Measurements from ENCODE around the gene TBC1D22A.

TBC1D22A gene

DNA sequence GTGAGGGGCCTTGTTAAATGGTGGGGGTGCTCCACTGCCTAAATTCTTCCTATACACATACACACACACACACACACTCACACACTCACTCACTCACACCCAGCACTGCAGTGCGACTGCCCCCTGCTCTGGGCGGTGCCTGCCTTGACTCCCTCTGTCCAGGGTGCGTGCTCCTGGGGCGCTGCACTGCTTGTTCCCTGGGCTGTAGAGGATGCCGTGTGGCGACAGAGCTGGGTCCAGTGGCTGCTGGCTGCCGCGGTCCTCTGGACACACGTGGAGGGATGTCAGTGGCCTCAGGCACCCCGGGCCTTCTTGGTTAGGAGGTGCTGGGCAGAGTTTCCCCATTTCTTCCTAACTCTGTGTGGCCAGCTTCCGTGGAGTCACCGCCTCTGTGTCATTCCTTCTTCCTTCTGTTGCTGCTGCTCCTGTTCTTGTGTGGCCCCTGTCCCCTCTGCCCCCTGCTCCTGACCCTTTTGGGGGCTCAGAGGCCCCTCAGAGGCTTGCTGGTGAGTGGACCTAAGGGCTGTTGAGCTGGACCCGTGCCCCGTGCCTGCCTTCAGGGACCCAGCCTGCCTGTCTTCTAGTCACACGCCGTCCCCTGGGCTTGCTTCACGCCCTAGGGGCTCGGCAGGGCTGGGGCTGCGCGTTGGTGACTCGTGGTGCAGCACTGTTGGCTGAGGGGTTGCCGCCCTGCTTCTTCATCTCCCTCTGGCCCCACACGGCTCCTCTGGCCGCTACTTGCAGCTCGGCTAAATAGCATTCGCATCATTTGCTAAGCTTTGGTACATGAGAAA lies 147.0 kb downstream of the TBC1D22A start:
- DNase-seq (ENCODE audit: low spot score), result no peak

DNA sequence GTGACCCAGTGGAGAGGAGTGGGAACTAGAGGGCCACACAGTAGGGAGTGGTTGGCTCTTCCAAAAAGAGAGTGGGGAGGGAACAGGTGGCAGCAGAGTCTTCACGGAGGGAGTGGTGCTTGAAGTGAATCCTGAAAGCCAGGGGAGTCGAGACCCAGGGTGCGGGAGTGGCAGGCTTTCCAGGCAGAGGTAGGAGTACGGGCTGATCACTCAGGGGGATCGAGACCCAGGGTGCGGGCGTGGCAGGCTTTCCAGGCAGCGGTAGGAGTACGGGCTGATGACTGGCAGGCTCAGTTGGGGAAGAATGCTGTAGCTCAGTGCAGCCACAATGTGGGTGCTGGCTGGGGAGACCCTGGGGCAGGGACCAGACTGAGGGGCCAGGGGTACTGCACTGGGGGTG lies 148.2 kb downstream of the TBC1D22A start:
- no peak for DNase-seq (ENCODE audit: low spot score)

DNA sequence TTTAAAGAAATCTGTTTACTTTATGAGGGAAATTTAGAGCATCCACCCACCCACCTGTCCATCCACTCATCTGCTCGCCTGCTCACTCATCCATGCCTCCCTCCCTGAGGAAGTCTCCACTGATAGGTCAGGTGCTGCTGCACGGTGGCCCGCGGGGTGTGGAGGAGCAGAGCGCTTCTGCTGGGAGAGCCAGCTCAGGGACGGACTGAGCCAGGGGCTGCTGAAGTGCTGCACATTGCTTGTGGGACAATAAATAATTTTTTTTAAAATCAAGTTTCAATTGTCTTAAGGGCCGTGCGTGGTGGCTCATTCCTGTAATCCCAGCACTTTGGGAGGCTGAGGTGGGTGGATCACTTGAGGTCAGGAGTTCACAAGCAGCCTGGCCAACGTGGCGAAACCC lies 148.9 kb downstream of the TBC1D22A start:
- DNase-seq (ENCODE audit: low spot score), result no peak

DNA sequence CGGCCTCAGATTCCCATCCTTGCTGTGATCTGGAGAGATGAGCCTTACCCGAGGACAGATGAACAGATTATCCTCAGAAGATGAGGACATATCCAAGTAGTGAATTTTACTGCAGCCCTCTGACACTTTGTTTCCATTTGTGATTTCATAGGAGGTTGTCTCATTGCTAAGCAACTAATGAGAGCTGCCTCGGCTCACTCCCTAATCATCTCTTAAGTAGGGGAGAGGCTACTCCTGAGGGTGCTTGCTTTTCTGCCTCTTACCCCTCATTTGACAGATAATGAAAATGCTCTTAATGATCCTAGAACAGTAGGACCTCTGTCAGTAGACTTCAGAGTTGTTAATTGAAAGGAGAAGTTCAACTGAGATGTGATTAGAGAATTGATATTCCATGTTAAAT lies 150.9 kb downstream of the TBC1D22A start:
- no peak for DNase-seq (ENCODE audit: low spot score)

DNA sequence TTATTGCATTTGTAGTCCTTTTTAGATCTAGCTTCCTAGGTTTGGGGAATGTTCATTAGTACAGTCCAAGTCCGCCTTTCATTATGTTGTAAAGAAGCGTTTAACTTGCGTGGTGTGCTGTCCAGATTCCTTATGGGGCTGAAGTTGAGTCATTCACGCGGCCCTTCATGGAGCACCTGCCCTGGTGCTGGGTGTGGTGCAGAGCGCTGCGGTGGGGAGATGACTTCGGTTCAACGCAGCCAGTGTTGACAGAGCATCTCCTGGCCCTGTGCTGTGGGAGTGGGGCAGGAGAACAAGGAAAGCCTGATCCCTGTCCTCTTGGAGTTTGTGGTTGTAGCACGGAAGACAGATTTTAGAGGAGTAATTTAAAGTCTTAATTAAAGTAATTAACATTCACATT lies 152.0 kb downstream of the TBC1D22A start:
- no peak for DNase-seq (ENCODE audit: low spot score)

DNA sequence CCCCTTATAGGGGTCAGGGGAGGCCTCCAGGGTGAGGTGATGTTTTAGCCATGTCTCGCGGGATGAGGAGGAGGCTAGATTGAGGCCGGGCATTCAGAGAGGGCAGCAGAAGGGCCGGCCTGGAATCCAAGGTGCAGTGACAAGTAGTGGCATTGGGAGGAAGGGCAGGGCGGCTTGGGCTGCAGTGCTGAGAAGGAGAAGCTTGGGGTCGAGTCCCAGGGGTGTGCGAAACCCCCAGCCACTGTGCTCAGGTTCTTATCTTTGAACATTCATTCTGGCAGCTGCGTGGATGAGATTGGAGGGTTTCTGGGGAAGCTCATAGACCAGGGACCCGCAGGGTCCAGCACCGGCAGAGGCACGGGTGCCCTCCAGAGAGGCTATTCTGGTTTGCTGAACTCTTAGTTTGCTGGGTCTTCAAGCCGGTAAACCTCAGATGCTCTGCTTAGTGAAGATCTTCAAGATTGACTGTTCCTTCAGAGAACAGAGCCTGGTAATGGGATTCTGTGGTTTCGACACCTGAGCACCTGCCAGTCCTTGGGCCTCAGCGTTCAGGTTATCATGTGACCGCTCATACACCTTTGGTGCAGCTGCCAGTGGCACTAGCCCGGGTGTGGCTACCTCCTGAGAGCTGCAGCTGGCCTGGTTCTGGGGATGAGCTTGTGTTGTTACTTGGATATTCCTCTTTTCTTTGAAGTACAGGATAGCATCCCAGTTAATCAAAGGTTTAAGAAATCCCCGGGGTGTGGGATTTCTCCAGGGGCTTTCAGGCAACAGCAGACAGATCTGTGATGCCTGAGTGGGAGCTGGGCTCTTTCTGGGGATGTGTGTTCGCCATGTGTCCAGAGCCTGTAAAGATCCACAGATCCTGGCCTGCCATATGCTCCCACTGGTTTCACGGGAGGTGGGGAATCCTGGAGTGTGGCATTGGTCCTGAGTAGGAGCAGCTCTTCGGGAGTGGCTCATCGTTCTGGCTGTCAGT lies 152.8 kb downstream of the TBC1D22A start:
- no peak for DNase-seq (ENCODE audit: low spot score)

DNA sequence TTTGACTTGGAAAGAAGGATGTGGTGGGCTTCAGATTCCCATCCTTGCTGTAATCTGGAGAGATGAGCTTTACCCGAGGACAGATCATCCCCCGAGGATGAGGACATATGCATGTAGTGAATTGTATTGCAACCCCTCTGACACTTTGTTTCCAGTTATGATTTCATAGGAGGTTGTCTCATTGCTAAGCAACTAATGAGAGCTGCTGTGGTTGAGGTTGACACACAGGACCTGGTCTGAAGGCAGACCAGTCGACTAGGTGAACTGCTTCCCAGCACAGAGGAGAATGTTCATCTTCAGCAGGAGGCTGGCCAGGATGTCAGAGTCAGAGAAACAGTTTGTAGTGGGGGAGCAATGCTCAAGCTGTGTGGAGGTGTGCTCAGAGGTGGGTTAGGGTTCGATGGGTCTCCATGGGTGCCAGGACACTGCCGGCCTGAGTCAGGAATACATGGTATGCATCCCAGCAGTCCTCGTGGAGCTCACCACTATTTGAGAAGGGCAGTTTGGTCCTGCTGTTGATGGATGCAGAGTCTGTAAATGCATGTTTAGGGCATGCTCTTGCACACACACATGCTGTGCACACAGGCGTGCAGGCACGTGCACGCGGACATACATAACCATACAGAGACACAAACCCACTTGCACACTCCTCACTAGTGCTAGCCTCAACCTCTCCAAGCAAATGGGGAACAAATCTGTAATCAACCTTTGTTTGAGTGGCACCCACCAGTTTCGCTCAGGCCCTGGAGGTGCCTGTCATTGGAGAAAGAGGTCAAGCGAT lies 153.7 kb downstream of the TBC1D22A start:
- DNase-seq (ENCODE audit: low spot score), result no peak

DNA sequence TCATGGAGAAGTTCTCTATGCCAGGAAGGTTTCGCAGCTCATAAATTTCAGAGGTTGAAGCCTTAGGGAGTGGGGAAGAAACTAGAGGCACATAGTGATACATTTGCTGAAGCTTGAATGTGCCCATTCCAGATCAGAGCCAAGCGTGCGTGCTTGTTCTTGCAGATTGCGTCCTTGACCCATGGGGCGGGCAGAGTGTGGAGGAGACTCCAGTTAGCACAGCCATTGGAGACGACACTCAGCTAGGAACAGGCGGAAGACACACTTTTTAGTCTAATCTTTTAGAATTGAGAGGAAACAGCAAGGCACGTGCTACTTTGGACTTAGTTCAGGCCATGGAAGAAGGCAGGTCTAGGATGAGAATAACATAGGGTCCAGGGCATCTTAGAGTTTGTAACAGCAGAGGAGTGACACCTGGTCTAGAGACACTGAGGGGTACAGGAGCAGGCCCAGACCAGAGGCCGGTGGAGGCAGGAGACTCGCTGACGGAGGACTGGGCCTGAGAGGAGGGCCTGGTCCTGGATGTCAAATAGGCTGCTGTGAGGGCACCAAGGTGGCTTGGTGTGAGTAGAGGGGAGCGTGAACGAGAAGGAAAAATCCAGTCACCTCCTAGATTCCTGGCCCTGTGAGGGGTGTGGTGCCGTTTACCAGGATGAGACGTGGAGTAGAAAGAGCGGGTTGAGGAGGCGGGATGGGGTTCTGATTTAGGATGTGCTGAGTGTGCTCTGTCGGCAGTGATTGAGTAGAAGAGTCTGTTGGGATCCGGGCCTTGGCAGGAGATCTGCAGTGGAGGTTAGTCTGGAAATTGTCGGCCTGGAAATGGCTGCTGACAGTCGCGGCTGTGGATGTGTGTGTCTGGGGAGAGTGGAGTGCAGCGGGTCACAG lies 154.7 kb downstream of the TBC1D22A start:
- no peak for DNase-seq (ENCODE audit: low spot score)

DNA sequence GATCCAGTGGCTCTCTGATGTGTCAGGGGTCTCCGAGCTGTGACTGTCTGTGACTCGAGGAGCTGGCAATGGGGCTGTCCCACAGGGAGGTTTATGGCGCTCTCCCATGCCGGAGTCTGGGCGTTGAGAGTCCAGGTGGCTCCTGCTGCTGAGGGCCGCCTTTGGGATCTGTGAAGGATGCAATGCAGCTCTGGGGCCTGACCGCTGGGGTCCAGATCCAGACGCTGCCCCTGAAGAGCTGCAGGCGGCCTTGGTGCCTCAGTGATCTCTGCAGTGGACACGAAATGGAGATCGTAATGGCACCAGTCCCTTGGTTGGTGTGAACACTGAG lies 155.3 kb downstream of the TBC1D22A start:
- DNase-seq (ENCODE audit: low spot score), result no peak

DNA sequence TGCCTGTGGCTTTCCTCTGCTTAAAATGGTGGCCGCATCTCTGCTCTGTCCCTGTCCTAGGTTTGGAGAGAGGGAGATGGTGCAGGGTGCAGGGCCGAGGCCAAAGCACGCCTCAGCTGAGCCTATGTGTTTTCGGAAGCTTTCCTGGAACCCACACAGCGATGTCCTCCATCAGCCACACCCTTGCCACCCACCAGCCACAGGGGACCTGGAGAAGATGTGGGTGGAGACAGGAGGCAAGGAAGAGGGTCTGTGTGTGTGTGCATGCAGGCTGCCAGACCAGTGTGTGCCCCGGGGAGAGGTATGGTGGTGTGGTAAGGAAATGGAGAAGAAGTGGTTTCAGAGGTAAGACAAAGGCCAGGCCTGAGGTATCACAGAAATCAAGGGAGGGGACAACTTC lies 155.7 kb downstream of the TBC1D22A start:
- no peak for DNase-seq (ENCODE audit: low spot score)

DNA sequence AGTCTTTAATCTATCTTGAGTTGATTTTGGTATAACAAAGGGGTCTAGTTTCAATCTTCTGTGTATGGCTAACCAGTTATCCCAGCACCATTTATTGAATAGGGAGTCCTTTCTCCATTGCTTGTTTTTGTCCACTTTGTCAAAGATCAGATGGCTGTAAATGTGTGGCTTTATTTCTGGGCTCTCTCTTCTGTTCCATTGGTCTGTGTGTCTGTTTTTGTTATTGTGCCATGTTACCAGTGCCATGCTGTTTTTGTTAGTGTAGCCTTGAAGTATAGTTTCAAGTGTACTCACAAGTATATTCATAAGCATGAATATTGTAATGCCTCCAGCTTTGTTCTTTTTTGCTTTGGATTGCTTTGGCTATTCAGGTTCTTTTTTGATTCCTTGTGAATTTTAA lies 159.6 kb downstream of the TBC1D22A start:
- DNase-seq (ENCODE audit: low spot score), result no peak

DNA sequence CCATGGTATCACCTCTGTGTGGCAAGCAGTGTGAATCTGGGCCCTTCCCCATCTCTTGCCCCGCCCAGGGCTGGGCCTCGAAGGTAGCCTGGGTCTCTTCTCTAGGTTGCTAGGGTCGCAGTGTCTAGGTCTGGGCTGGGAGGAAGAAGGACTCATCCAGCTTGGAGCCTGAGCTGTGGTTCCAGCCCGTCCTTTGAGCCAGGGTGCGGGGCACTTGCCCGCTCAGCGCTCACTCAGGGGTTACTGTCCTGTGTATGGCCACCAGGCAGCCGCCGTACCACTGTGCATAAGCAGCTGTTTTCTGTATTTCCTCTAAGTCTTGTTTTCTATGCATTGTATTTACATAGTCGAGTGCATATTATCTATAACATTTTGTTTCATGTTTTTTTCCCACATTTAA lies 160.9 kb downstream of the TBC1D22A start:
- no peak for DNase-seq (ENCODE audit: low spot score)

DNA sequence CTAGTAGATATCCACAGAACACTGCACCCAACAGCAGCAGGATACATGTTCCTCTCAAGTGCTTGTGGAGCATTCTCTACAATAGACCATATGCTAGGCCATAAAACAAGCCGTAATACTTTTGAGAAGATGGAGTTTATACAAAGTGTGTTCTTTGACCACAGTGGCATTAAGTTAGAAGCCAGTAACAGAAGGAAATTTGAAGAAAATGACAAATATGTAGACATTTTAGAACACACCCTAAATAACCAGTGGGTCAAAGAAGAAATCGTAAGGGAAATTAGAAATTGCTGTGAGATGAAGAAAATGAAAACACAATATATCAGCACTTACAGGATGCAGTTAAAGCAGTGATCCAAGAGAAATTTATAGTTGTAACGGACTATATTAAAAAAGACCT lies 163.4 kb downstream of the TBC1D22A start:
- no peak for DNase-seq (ENCODE audit: low spot score)

DNA sequence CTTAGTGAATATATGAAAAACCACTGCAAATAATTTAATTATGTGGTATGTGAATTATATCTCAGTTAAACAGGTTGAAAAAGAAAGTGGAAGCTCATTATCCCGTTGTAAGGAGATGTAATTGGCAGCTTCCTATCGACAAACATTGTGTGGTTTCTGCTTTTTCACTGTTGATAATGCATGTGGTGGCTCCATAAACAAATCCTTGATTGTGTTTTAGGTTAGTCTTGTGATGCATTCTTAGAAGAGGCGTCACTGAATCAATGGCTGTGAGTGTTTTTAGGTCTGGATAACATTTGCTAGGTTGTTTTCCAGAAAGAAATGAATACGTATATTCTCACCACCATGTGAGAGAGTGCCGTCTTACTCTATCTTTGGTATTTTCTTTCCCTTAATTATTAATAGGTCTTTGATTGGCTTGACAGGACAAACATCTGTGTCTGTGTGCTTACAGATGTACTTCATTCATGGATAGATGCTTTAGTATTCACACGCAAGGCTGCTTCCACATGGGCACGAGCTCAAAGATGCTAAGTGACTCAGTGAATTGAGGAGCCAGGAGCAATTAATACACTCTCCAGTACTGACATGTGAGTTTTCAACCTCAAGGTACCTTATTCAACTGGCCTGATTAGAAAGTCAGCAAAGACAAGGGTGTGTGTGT lies 166.7 kb downstream of the TBC1D22A start:
- DNase-seq (ENCODE audit: low spot score), result no peak

DNA sequence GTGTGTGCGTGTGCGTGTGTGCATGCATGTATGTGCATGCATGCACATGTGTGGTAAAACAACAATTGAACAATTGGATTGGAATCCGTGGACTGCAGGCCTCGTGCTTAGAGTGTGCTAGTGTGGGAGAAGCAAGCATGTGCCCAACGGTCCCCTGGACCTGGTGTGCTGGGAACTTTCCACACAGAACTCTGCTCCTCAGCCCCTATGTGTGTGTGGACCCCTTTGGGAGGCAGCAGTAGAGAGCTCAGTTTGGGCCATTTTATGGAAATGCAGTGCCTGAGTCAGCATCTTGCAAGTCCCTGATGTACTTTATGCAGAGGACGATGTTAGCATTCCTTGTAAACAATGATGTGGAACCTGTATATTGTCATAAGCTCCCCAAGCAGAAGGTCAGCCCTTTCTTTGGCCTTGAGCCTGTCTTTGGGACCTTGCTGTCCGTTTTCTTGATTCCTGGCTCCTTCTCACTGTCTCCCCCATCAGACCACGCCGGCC lies 167.3 kb downstream of the TBC1D22A start:
- no peak for DNase-seq (ENCODE audit: low spot score)

DNA sequence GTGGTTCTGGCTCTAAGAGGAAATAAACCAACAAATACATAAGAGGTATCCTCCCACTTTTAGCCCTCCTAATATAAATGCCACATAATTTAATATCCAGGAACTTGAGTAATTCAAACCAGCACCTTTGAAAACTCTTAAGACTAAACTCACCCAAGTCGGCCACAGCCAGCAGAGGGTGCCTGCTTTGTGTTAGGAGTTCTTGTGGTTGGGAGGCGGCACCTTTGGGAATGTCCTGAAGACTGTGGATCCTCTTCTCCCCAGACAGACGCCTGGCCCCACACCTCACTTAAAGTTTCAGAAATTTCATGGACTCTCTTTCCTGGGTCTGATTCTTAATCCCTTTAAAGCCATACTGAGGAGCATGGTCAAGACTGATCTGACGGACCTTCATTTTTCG lies 169.0 kb downstream of the TBC1D22A start:
- DNase-seq (ENCODE audit: low spot score), result no peak

DNA sequence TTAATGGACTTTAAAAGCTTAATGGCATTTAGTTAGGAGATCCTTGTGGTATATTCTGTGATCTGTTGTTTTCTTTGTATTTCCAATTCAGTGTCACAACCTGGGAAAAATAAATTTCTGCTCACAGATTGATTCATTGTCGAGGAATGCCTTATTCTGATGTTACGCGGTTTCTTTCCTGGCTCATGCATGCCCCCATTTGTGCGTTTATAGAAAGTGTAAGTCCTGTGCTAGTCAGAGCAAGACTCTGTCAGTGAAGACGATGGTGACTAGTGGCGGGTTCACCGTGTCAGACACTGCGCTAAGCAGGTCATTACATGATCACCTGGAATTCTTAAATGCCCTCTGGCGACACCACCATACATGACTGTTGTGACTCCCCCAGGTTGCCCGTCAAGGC lies 169.4 kb downstream of the TBC1D22A start:
- DNase-seq (ENCODE audit: low spot score), result no peak

DNA sequence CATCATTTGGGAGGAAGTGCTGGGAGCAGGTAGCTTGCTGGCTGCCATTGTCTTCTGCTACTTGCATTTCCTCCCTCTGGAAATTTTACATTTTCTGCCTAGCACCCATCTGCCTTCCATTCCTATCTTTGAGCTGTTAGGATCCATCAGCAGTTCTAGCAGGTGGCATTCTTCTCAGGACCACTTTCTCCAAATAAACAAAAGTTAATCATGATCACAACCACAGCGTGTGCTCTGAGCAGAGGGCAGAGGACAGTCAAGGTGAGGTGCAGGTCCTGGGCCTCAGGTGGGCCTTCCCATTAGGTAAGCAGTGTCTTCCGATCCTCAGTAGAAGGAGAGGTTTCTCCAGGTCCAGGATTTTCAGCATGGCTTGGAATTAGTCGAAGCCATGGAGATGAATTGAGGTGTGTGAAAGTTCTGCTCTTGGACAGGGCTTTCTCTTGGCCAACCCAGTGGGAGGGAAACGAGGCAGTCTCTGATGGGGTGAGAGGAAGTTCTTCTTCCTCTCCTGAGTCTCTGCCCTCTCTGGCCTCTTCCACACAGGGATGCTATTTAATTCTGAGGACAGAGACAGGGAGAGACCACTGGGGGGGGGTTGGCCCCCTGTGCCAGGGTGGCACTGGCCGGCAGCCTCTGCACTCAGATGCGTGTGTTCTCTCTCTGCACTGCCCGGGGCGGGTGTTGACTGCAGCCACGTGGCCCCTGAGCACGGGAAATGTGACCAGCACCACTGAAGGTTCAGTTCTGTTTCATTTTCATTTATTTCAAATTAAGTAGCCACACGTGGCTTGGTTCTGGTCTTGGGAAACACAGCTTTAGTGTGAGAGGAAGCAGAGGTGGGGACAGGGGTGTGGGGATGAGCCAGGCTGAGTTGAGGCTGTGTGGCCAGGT lies 170.8 kb downstream of the TBC1D22A start:
- DNase-seq (ENCODE audit: low spot score), result no peak

DNA sequence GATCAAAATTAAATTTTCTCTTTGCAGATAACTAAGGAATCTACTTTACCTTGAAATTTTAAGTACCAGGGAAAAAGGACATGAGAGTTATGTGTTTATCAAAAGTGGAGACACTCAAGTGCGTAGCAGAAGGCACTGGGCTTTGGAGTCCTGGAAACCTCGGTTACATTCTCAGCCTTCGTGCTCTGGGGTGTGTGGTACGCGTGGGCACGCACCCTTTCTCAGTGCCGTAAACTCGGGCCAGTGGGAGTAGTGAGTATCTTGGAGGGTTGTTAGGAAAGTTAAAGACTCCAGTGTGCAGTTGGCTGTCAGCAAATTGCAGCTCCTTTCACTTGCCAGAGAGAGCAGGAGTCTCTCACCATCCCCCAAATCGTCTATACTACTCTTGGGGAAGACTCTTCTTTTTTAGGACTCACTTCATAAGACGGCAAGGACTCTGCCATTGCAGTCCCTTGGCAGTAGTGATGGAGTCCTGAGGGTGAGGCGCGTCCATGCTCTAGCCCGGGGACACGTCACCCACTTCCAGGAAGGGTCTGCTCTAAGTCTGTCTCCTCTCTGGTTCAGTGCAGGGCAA lies 171.8 kb downstream of the TBC1D22A start:
- DNase-seq (ENCODE audit: low spot score), result no peak

Measured in kidney capillary endothelial cell (primary cell).